ENCODE results near the gene WDFY4. TPM values are rescaled to one million over a fixed set of nuclear protein-coding genes. Genes with fewer than 3 reads are reported as not detected.

WDFY4 gene
- total RNA-seq, 1 donor from 2014 or later = not detected

DNA sequence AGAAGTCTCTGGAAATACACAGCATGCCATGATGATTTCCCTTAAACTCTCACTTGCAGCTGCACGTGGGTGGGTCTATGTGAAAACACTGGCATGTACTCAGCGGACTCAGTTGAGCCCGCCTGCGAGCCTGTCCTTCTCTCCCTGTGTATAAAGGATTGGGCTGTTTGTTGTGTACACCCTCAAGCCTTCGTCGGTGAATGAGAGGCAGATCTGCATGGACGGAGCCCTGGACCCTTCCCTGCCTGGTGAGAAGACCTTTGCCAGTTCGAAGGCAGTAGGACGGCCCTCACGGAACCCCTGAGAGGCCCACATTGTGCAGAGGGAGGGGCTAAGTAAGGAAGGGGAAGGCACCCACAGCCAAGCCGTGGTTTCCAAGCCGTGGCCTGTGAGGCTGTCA is 121.2 kb downstream of the WDFY4 start:
- Histone ChIP-seq H3K27me3 (ENCODE audit: control insufficient read depth, insufficient read depth, low read length) (no peaks in the 10 kb centered on the region), H3K4me3 (ENCODE audit: low read depth, low read length) (no peak overlapping the region), H3K36me3 (ENCODE audit: control insufficient read depth, insufficient read depth, low read length) (no peaks in the 10 kb centered on the region)
- no peak for TF ChIP-seq CTCF (IDR thresholded peaks at IDR 0.05; ENCODE audit: insufficient read depth, low read length, poor library complexity, severe bottlenecking)
- no peak for DNase-seq (ENCODE audit: low read depth)

DNA sequence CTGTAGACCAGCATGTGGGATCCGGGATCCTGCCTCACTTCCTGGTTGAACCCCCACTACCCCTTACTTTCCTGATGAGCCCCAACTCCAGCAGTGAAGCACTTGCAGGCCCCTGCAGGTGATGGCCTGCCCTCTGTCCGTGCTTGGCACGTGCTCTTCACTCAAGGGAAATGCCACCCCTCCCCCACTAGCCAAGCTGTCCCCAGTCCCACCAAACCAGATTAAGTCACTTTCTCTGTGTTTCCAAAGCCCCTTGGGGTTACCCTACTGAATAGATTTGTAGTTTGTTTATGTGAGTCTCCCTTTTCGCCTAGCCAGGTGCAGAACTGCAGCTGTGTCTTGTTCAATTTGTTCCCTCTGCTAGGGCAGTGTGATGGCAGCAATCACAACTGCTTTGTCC is 121.7 kb downstream of the WDFY4 start:
- H3K27me3 ChIP-seq (ENCODE audit: control insufficient read depth, insufficient read depth, low read length) = no peaks in the 10 kb centered on the region
- no peak for TF ChIP-seq CTCF (IDR thresholded peaks at IDR 0.05; ENCODE audit: insufficient read depth, low read length, poor library complexity, severe bottlenecking)
- no peaks in the 10 kb centered on the region for H3K36me3 ChIP-seq (ENCODE audit: control insufficient read depth, insufficient read depth, low read length)
- no peak overlapping the region for H3K4me3 ChIP-seq (ENCODE audit: low read depth, low read length)
- no peak for DNase-seq (ENCODE audit: low read depth)

GRCh38 chr10:48807791-48808470 is 123.3 kb downstream of the WDFY4 start:
- DNase-seq (ENCODE audit: low read depth) = no peak
- no peaks in the 10 kb centered on the region for H3K36me3 ChIP-seq (ENCODE audit: control insufficient read depth, insufficient read depth, low read length)
- H3K4me3 ChIP-seq (ENCODE audit: low read depth, low read length) = no peak overlapping the region
- no peaks in the 10 kb centered on the region for H3K27me3 ChIP-seq (ENCODE audit: control insufficient read depth, insufficient read depth, low read length)
- no peak for TF ChIP-seq CTCF (IDR thresholded peaks at IDR 0.05; ENCODE audit: insufficient read depth, low read length, poor library complexity, severe bottlenecking)

GRCh38 chr10:48809261-48809660 is 124.6 kb downstream of the WDFY4 start:
- no peak for TF ChIP-seq CTCF (IDR thresholded peaks at IDR 0.05; ENCODE audit: insufficient read depth, low read length, poor library complexity, severe bottlenecking)
- no peaks in the 10 kb centered on the region for H3K27me3 ChIP-seq (ENCODE audit: control insufficient read depth, insufficient read depth, low read length)
- DNase-seq (ENCODE audit: low read depth) = no peak
- H3K36me3 ChIP-seq (ENCODE audit: control insufficient read depth, insufficient read depth, low read length) = no peaks in the 10 kb centered on the region
- no peak overlapping the region for H3K4me3 ChIP-seq (ENCODE audit: low read depth, low read length)

- DNase-seq (ENCODE audit: low read depth) = no peak
- no peaks in the 10 kb centered on the region for H3K27me3 ChIP-seq (ENCODE audit: control insufficient read depth, insufficient read depth, low read length)
- no peak for TF ChIP-seq CTCF (IDR thresholded peaks at IDR 0.05; ENCODE audit: insufficient read depth, low read length, poor library complexity, severe bottlenecking)
- H3K4me3 ChIP-seq (ENCODE audit: low read depth, low read length) = no peak overlapping the region
- H3K36me3 ChIP-seq (ENCODE audit: control insufficient read depth, insufficient read depth, low read length) = no peaks in the 10 kb centered on the region
Observed at GRCh38 chr10:48811461-48811860, 126.8 kb downstream of the WDFY4 start.

GRCh38 chr10:48811917-48812316 is 127.2 kb downstream of the WDFY4 start:
- Histone ChIP-seq H3K36me3 (ENCODE audit: control insufficient read depth, insufficient read depth, low read length) (no peaks in the 10 kb centered on the region), H3K27me3 (ENCODE audit: control insufficient read depth, insufficient read depth, low read length) (no peaks in the 10 kb centered on the region), H3K4me3 (ENCODE audit: low read depth, low read length) (no peak overlapping the region)
- no peak for TF ChIP-seq CTCF (IDR thresholded peaks at IDR 0.05; ENCODE audit: insufficient read depth, low read length, poor library complexity, severe bottlenecking)
- DNase-seq (ENCODE audit: low read depth) = no peak
